ENCODE results near the gene BMPR2.
A peak's percentile ranks its signal among the peaks of the same experiment; 100 is the strongest.
"Not testable (repeated sequence)": the region's sequence is repeated elsewhere in the genome, so short reads cannot be mapped to it uniquely, and the experiment has no call there.

The BMPR2 gene

GRCh38 chr2:202577250-202578183 is 201.4 kb downstream of the BMPR2 start:
- no peaks in the 10 kb centered on the region for H3F3A ChIP-seq (ENCODE audit: control insufficient read depth, insufficient read depth)
- H3K4me1 ChIP-seq (ENCODE audit: control insufficient read depth, low read length) = no peaks in the 10 kb centered on the region
- H3K9me2 ChIP-seq (replicated peaks; ENCODE audit: control insufficient read depth, low read length) = no peaks in the 10 kb centered on the region
- H3K79me2 ChIP-seq (ENCODE audit: control insufficient read depth, low read length) = no peaks in the 10 kb centered on the region
- H3K4me2 ChIP-seq (ENCODE audit: low read length) = no peak overlapping the region
- no peaks in the 10 kb centered on the region for H3K9me3 ChIP-seq (ENCODE audit: control insufficient read depth, insufficient read depth, low read length)
- no peak for TF ChIP-seq EZH2phosphoT487 (IDR thresholded peaks at IDR 0.05; ENCODE audit: borderline replicate concordance, low read length)
- H3K27ac ChIP-seq (ENCODE audit: low read depth, low read length) = no peak overlapping the region
- no peak overlapping the region for H3K4me3 ChIP-seq (ENCODE audit: low read length)
- no peaks in the 10 kb centered on the region for H4K20me1 ChIP-seq (ENCODE audit: control insufficient read depth, insufficient read depth, low read depth, low read length)
- H3K27me3 ChIP-seq (ENCODE audit: control insufficient read depth, low read length) = no peaks in the 10 kb centered on the region; the same call in 1 of the 2 replicates
- no peaks in the 10 kb centered on the region for H3K36me3 ChIP-seq (ENCODE audit: control insufficient read depth, low read length)

DNA sequence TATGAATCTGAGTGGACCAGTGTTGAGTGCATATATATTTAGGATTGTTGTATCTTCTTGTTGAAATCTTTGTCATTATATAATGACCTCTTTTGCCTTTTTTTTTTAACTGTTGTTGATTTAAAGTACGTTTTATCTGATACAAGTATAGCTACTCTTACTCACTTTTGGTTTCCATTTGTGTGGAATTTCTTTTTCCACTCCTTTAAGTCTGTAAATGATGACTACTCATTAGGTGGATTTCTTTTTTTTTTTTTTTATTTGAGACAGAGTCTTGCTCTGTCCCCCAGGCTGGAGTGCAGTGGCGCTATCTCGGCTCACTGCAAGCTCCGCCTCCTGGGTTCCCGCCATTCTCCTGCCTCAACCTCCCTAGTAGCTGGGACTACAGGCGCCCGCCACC is 206.7 kb downstream of the BMPR2 start:
- not testable (repeated sequence) for H3K4me2 ChIP-seq (ENCODE audit: low read length); H3K27ac ChIP-seq (ENCODE audit: low read depth, low read length); H3K9me2 ChIP-seq (replicated peaks; ENCODE audit: control insufficient read depth, low read length); H3K9me3 ChIP-seq (ENCODE audit: control insufficient read depth, insufficient read depth, low read length); H3K4me1 ChIP-seq (ENCODE audit: control insufficient read depth, low read length); H4K20me1 ChIP-seq (ENCODE audit: control insufficient read depth, insufficient read depth, low read depth, low read length); H3K4me3 ChIP-seq (ENCODE audit: low read length); H3F3A ChIP-seq (ENCODE audit: control insufficient read depth, insufficient read depth); H3K36me3 ChIP-seq (ENCODE audit: control insufficient read depth, low read length); H3K27me3 ChIP-seq (ENCODE audit: control insufficient read depth, low read length); H3K79me2 ChIP-seq (ENCODE audit: control insufficient read depth, low read length)

DNA sequence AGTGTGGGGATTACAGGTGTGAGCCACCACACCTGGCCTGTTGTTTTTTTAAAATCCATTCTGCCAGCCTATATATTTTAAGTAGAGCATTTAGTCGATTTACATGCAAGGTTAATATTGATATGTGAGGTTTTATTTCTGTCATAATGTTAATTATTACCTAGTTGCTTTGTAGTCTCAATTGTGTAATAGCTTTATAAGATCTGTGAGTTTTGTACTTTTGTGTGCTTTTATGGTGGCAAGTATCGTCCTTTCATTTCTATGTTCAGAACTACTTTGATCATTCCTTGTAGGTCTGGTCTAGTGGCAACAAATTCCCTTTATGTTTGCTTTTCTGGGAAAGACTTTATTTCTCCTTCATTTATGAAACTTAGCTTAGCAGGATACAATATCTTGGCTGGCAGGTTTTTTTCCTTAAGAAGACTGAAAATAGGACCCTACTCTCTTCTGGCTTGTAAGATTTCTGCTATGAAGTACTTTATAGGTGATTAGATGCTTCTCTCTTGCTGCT is 207.6 kb downstream of the BMPR2 start:
- Histone ChIP-seq H3K9me3 (ENCODE audit: control insufficient read depth, insufficient read depth, low read length) (no peaks in the 10 kb centered on the region), H3K9me2 (replicated peaks; ENCODE audit: control insufficient read depth, low read length) (no peaks in the 10 kb centered on the region), H3K4me3 (ENCODE audit: low read length) (no peak overlapping the region), H3K36me3 (ENCODE audit: control insufficient read depth, low read length) (no peaks in the 10 kb centered on the region), H3K4me1 (ENCODE audit: control insufficient read depth, low read length) (peaks cover 4% of the 10 kb centered on the region; the same call in 1 of the 2 replicates), H3K27ac (ENCODE audit: low read depth, low read length) (no peak overlapping the region), H3F3A (ENCODE audit: control insufficient read depth, insufficient read depth) (no peaks in the 10 kb centered on the region), H3K27me3 (ENCODE audit: control insufficient read depth, low read length) (no peaks in the 10 kb centered on the region; the same call in 1 of the 2 replicates), H4K20me1 (ENCODE audit: control insufficient read depth, insufficient read depth, low read depth, low read length) (no peaks in the 10 kb centered on the region), H3K79me2 (ENCODE audit: control insufficient read depth, low read length) (no peaks in the 10 kb centered on the region), H3K4me2 (ENCODE audit: low read length) (no peak overlapping the region)
- TF ChIP-seq CTCF (IDR thresholded peaks at IDR 0.05; ENCODE audit: low read depth, low read length, poor library complexity, severe bottlenecking) (no peak), EZH2phosphoT487 (IDR thresholded peaks at IDR 0.05; ENCODE audit: borderline replicate concordance, low read length) (no peak)

DNA sequence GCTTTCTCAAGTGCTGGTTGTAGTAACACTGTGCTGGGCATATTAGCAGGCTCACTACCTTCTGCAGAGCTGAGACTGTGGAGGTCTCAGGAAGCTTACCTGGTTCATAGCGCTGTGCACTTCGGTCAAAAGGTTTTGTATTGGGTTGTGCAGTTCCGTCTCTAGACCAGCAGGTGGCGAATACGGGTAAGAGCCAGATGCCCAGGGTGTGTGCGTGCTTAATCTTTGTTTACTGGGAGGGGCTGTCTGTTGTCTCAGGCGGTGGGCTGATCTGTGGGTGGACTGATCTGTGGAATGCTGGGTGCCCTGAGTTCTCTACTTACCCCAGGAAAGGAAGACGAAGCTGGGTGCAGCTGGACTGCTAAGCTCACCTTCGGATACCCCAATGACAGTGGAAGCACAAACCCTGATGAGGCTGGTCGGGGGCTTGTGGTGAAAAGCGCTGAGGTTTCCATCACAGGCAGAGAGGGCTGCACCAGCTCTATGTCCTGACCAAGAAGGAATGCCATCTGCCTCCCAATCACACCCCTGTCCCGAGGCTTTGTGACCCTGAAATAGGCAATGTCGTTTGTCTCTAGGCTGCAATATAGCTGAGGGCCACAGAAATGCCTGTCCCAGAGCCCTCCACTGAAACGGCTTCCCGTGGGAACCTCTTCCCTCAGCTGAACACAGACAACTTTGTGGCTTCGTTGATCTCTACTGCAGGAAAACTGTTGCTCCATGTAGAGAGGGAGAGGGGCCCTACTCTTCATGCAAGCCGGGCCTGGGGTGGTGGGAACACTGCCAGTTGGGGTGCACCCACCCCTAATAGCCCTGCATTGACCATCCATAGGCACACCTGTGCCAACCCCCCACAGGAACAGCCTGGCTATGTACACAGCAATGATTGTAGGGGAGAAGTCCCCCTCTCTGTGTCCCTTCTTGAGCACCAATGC is 212.8 kb downstream of the BMPR2 start:
- no peaks in the 10 kb centered on the region for H3F3A ChIP-seq (ENCODE audit: control insufficient read depth, insufficient read depth)
- no peaks in the 10 kb centered on the region for H3K27me3 ChIP-seq (ENCODE audit: control insufficient read depth, low read length)
- H3K79me2 ChIP-seq (ENCODE audit: control insufficient read depth, low read length) = no peaks in the 10 kb centered on the region
- H3K4me3 ChIP-seq (ENCODE audit: low read length) = no peak overlapping the region
- TF ChIP-seq CTCF (IDR thresholded peaks at IDR 0.05; ENCODE audit: low read depth, low read length, poor library complexity, severe bottlenecking) = peak; percentile 97
- TF ChIP-seq EZH2phosphoT487 (IDR thresholded peaks at IDR 0.05; ENCODE audit: borderline replicate concordance, low read length) = no peak
- peaks cover 6% of the 10 kb centered on the region; the same call in 1 of the 2 replicates for H3K4me1 ChIP-seq (ENCODE audit: control insufficient read depth, low read length)
- H4K20me1 ChIP-seq (ENCODE audit: control insufficient read depth, insufficient read depth, low read depth, low read length) = no peaks in the 10 kb centered on the region
- no peaks in the 10 kb centered on the region for H3K9me2 ChIP-seq (replicated peaks; ENCODE audit: control insufficient read depth, low read length)
- H3K27ac ChIP-seq (ENCODE audit: low read depth, low read length) = no peak overlapping the region
- H3K9me3 ChIP-seq (ENCODE audit: control insufficient read depth, insufficient read depth, low read length) = no peaks in the 10 kb centered on the region
- peak overlapping the region; percentile 25 for H3K4me2 ChIP-seq (ENCODE audit: low read length)
- no peaks in the 10 kb centered on the region for H3K36me3 ChIP-seq (ENCODE audit: control insufficient read depth, low read length)

All from DOHH2 (cell line).